ENCODE results near the gene PRRG1. TPM values are rescaled to one million over a fixed set of nuclear protein-coding genes. Genes with fewer than 3 reads are reported as not detected.
"Not testable (repeated sequence)": the region's sequence is repeated elsewhere in the genome, so short reads cannot be mapped to it uniquely, and the experiment has no call there.

PRRG1 gene
- total and polyA plus RNA-seq, 8 donors: 0.75 to 3.2 (median 1.8) TPM

GRCh38 chrX:37487271-37487670 is 138.1 kb downstream of the PRRG1 start:
- WGBS, 2 donors: 81 to 82% methylated on average over 5 of the region's 5 CpGs
- no peak for ATAC-seq
- Histone ChIP-seq H3K27ac (no peak overlapping the region), H3K4me1 (no peaks in the 10 kb centered on the region), H3K27me3 (no peaks in the 10 kb centered on the region), H3K9me3 (no peaks in the 10 kb centered on the region), H3K36me3 (no peaks in the 10 kb centered on the region), H3K4me3 (no peak overlapping the region)
- no peak for TF ChIP-seq CTCF (IDR thresholded peaks at IDR 0.05)
- intact Hi-C loops (cut with DNase I): no loop called here
- FAIRE-seq: no peak
- no peak for DNase-seq

DNA sequence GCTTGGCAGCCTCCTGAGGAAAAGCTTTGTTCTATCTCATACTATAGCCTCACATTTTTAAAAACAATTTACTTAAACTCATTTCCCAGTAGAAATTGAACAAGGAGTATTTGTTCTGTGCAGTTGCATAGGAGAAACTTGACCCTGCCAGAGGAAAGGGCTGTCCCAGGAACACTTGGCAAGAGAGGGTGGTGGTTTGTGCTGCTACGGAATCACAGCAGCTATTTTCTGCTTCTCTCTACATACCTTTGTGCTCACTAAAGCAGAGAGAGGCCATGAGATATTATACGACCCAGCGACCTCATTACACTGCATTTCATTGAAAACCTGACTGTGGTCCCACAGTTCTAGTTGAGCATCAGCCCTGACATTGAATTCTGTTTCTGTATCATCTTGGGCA is 139.2 kb downstream of the PRRG1 start:
- FAIRE-seq (no peak), ATAC-seq (no peak), DNase-seq (no peak)
- Histone ChIP-seq H3K36me3 (no peaks in the 10 kb centered on the region), H3K4me1 (no peaks in the 10 kb centered on the region), H3K27me3 (no peaks in the 10 kb centered on the region), H3K4me3 (no peak overlapping the region), H3K9me3 (no peaks in the 10 kb centered on the region), H3K27ac (no peak overlapping the region)
- intact Hi-C loops (cut with DNase I): no loop called here
- 74 to 79% methylated on average over 3 of the region's 3 CpGs for WGBS, 2 donors
- no peak for TF ChIP-seq CTCF (IDR thresholded peaks at IDR 0.05)

- DNase-seq (peak in 2 of 6 donors; percentile 13 to 60), FAIRE-seq (no peak), ATAC-seq (no peak)
- Histone ChIP-seq H3K4me1 (no peaks in the 10 kb centered on the region), H3K9me3 (no peaks in the 10 kb centered on the region), H3K36me3 (no peaks in the 10 kb centered on the region), H3K27ac (no peak overlapping the region), H3K4me3 (no peak overlapping the region), H3K27me3 (no peaks in the 10 kb centered on the region)
- 87 to 97% methylated on average over 27 to 29 of the region's 34 CpGs for WGBS, 2 donors
- TF ChIP-seq CTCF (IDR thresholded peaks at IDR 0.05): no peak
- intact Hi-C loops (cut with DNase I): no loop called here
Measured at GRCh38 chrX:37491686-37492085, 142.5 kb downstream of the PRRG1 start.

DNA sequence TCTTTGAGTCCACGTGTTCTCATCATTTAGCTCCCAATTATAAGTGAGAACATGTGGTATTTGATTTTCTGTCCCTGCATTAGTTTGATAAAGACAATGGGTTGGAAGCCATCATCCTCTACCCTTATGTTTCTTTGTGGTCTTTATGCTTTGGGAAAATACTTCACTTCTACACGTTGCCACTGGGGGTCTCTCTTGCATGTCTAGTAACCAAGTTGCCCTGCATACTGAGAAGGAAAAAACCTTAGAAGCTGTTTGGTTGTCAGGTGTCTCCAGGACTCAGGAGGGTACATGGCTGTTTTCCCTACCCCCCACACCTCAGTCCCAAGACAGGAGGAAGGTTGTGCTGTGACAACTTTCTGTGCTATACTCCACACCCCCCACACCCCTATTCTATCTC is 146.6 kb downstream of the PRRG1 start:
- WGBS, 2 donors: 17 to 21% methylated on average over 2 of the region's 2 CpGs
- H3K36me3 ChIP-seq; DNase-seq; H3K27me3 ChIP-seq; H3K4me1 ChIP-seq; H3K9me3 ChIP-seq; H3K27ac ChIP-seq; H3K4me3 ChIP-seq; intact Hi-C loops (cut with DNase I): not testable (repeated sequence)
- FAIRE-seq: peak; percentile 77
- peak in 2 of 4 donors; percentile 47 to 52 for ATAC-seq

GRCh38 chrX:37497126-37497525 is 148.0 kb downstream of the PRRG1 start:
- H3K4me1 ChIP-seq; FAIRE-seq; H3K27ac ChIP-seq; DNase-seq; H3K36me3 ChIP-seq; H3K4me3 ChIP-seq; H3K27me3 ChIP-seq; intact Hi-C loops (cut with DNase I); ATAC-seq; H3K9me3 ChIP-seq: not testable (repeated sequence)
- 73 to 100% methylated on average over 1 of the region's 1 CpG for WGBS, 2 donors

DNA sequence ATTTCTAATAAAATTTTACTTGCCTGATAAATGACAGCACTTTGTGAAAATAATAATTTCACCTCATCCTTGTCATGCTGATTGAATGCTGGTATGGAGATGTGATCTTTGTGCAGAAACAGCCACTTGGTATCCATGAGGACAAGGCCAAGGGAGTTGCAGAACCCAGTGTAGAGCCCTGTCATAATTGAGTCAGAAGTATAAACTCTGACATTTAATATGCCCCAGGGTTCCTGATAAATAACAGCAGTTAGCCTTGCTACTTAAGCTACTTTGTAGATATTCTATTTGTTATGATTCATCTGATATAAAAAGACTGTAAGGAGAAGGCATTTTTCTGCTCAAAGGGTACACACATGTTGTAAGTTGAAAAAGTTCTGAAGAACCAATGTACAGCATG is 149.2 kb downstream of the PRRG1 start:
- H3K27ac ChIP-seq; intact Hi-C loops (cut with DNase I); H3K36me3 ChIP-seq; H3K27me3 ChIP-seq; ATAC-seq; H3K4me1 ChIP-seq; H3K9me3 ChIP-seq; DNase-seq; H3K4me3 ChIP-seq: not testable (repeated sequence)
- FAIRE-seq: peak; percentile 37

DNA sequence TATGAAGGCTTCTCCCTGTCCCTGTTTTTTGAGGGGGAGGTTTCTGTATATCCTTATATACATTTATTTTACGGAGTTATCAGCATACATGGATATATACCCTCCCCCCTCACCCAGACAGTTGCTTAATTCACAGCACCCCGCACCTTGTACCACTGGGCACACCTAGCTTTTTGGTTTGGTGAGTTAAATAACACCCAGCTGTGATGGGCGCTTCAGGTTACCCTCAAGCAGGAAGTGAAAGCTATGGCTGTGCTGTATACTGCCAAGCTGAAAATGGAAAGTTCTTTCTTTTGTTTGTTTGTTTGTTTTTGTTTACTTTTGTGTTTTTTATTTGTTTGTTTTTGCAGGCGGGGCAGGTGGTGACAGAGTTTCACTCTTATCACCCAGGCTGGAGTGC is 150.5 kb downstream of the PRRG1 start:
- 71 to 84% methylated on average over 4 of the region's 4 CpGs for WGBS, 2 donors

More for the DNA sequence above, 150.5 kb downstream of the PRRG1 start:
- FAIRE-seq; H3K4me1 ChIP-seq; H3K4me3 ChIP-seq; ATAC-seq; H3K27ac ChIP-seq; H3K27me3 ChIP-seq; H3K36me3 ChIP-seq; intact Hi-C loops (cut with DNase I); H3K9me3 ChIP-seq; DNase-seq: not testable (repeated sequence)

Data from pancreas (tissue), 10 donors.